Subcutaneous adipose tissue (tissue), 4 donors: Measurements from ENCODE around the gene PLA2G2A. TPM values are rescaled to one million over a fixed set of nuclear protein-coding genes. Genes with fewer than 3 reads are reported as not detected.

Experiments
- CTCF ChIP-seq: fragments of 450-650 bp; IDR thresholded peaks from one replicate; pipeline ENCODE4 v1.5.1; 2016; ENCODE audit warnings: low read depth, mild to moderate bottlenecking, control low read depth, antibody characterized with exemption, moderate library complexity
- total RNA-seq, 4 donors: library from RNA; depleted of rRNA; stranded (reverse); fragments of >200 nt; gene quantifications; one replicate each; pipeline ENCODE4 v1.1.0, GENCODE V29; 2016

The PLA2G2A gene
- total RNA-seq = 1,000 to 10,000 TPM in 2 of 4 donors, 100 to 1,000 TPM in 2; 214 to 1,021 (median 701) TPM

- TF ChIP-seq CTCF = no peak
Measured at GRCh38 chr1:19979494-19979977, at the start of gene PLA2G2A. Gene PLA2G2A, minus strand, starts transcription at chr1:19979618. Its CDS starts 845 bp downstream, at chr1:19978773.

GRCh38 chr1:20028726-20029125 lies 49.3 kb upstream of the PLA2G2A start:
- TF ChIP-seq CTCF = no peak

GRCh38 chr1:20028125-20028524 lies 48.7 kb upstream of the PLA2G2A start:
- no peak for TF ChIP-seq CTCF

GRCh38 chr1:20017741-20018140 lies 38.3 kb upstream of the PLA2G2A start:
- TF ChIP-seq CTCF = no peak

- no peak for TF ChIP-seq CTCF
Measured at GRCh38 chr1:20014153-20014552, 34.7 kb upstream of the PLA2G2A start.

GRCh38 chr1:20010016-20010415 lies 30.6 kb upstream of the PLA2G2A start:
- no peak for TF ChIP-seq CTCF

GRCh38 chr1:20009212-20009611 lies 29.8 kb upstream of the PLA2G2A start:
- TF ChIP-seq CTCF = no peak

- TF ChIP-seq CTCF = no peak
Measured at GRCh38 chr1:20008391-20008841, 29.0 kb upstream of the PLA2G2A start.
